Chondrocyte (in vitro differentiated cells): ENCODE data around the gene FBXL7. TPM values are rescaled to one million over a fixed set of nuclear protein-coding genes. Genes with fewer than 3 reads are reported as not detected.

Source experiments
- DNase-seq: peaks from one replicate; pipeline ENCODE4 v3.0.0; 2021; ENCODE audit warnings: mixed read lengths, low spot score
- H3K27ac Mint-ChIP-seq: one replicate; pipeline ENCODE4 v1.8.0; 2021; ENCODE audit warnings: mild to moderate bottlenecking, moderate library complexity, mixed read lengths; ENCODE audit not compliant: unreplicated experiment
- H3K27me3 Mint-ChIP-seq: 2 replicates; pipeline ENCODE4 v1.8.0; 2021; ENCODE audit warnings: low read depth, mixed read lengths
- H3K36me3 Mint-ChIP-seq: 2 replicates; pipeline ENCODE4 v1.8.0; 2021; ENCODE audit warnings: low read depth, mixed read lengths
- H3K4me1 Mint-ChIP-seq: 2 replicates; pipeline ENCODE4 v1.8.0; 2021; ENCODE audit warnings: low read depth, mild to moderate bottlenecking, mixed read lengths
- H3K4me3 Mint-ChIP-seq: one replicate; pipeline ENCODE4 v1.8.0; 2021; ENCODE audit warnings: mild to moderate bottlenecking, moderate library complexity, mixed read lengths; ENCODE audit not compliant: unreplicated experiment
- H3K9me3 Mint-ChIP-seq: 2 replicates; pipeline ENCODE4 v1.8.0; 2021; ENCODE audit warnings: low read depth, mixed read lengths
- CTCF ChIP-seq: fragments of 200-600 bp; sonication (generic); IDR thresholded peaks from 2 replicates; pipeline ENCODE4 v1.5.0; 2021; ENCODE audit warnings: antibody characterized with exemption, mild to moderate bottlenecking, moderate library complexity
- total RNA-seq: library from RNA; stranded (reverse); gene quantifications from 3 replicates; pipeline ENCODE4 v1.2.1, GENCODE V29; 2021

The FBXL7 gene
- total RNA-seq, 1 donor from 2014 or later = 32.6 TPM

DNA sequence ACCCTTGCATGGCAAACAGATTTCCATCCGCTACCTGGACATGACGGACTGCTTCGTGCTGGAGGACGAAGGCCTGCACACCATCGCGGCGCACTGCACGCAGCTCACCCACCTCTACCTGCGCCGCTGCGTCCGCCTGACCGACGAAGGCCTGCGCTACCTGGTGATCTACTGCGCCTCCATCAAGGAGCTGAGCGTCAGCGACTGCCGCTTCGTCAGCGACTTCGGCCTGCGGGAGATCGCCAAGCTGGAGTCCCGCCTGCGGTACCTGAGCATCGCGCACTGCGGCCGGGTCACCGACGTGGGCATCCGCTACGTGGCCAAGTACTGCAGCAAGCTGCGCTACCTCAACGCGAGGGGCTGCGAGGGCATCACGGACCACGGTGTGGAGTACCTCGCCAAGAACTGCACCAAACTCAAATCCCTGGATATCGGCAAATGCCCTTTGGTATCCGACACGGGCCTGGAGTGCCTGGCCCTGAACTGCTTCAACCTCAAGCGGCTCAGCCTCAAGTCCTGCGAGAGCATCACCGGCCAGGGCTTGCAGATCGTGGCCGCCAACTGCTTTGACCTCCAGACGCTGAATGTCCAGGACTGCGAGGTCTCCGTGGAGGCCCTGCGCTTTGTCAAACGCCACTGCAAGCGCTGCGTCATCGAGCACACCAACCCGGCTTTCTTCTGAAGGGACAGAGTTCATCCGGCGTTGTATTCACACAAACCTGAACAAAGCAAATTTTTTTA is 436.7 kb downstream of the FBXL7 start:
- peaks cover 44% of the 10 kb centered on the region for H3K36me3 Mint-ChIP-seq
- H3K4me3 Mint-ChIP-seq = no peak overlapping the region
- H3K9me3 Mint-ChIP-seq = no peaks in the 10 kb centered on the region
- no peaks in the 10 kb centered on the region for H3K27me3 Mint-ChIP-seq
- DNase-seq = peak; percentile 92
- no peak for TF ChIP-seq CTCF
- H3K27ac Mint-ChIP-seq = no peak overlapping the region
- H3K4me1 Mint-ChIP-seq = peaks cover 11% of the 10 kb centered on the region

- no peaks in the 10 kb centered on the region for H3K9me3 Mint-ChIP-seq
These were observed 437.7 kb downstream of the FBXL7 start for GRCh38 chr5:15937708-15938107.

GRCh38 chr5:15938186-15938585 is 438.2 kb downstream of the FBXL7 start:
- peaks cover 46% of the 10 kb centered on the region for H3K36me3 Mint-ChIP-seq
- H3K4me1 Mint-ChIP-seq = peaks cover 11% of the 10 kb centered on the region
- TF ChIP-seq CTCF = no peak
- no peak overlapping the region for H3K4me3 Mint-ChIP-seq
- no peak for DNase-seq
- H3K27me3 Mint-ChIP-seq = no peaks in the 10 kb centered on the region
- no peak overlapping the region for H3K27ac Mint-ChIP-seq
- H3K9me3 Mint-ChIP-seq = no peaks in the 10 kb centered on the region

More at GRCh38 chr5:15937708-15938107, 437.7 kb downstream of the FBXL7 start:
- H3K27ac Mint-ChIP-seq = no peak overlapping the region
- H3K27me3 Mint-ChIP-seq = no peaks in the 10 kb centered on the region
- H3K36me3 Mint-ChIP-seq = peaks cover 44% of the 10 kb centered on the region
- no peak for TF ChIP-seq CTCF
- DNase-seq = no peak
- H3K4me3 Mint-ChIP-seq = no peak overlapping the region
- peaks cover 11% of the 10 kb centered on the region for H3K4me1 Mint-ChIP-seq

GRCh38 chr5:15938961-15939360 is 439.0 kb downstream of the FBXL7 start:
- H3K4me3 Mint-ChIP-seq = no peak overlapping the region
- H3K9me3 Mint-ChIP-seq = no peaks in the 10 kb centered on the region
- H3K27me3 Mint-ChIP-seq = no peaks in the 10 kb centered on the region
- no peak for TF ChIP-seq CTCF
- DNase-seq = no peak
- H3K27ac Mint-ChIP-seq = no peak overlapping the region
- peaks cover 46% of the 10 kb centered on the region for H3K36me3 Mint-ChIP-seq
- peaks cover 11% of the 10 kb centered on the region for H3K4me1 Mint-ChIP-seq

DNA sequence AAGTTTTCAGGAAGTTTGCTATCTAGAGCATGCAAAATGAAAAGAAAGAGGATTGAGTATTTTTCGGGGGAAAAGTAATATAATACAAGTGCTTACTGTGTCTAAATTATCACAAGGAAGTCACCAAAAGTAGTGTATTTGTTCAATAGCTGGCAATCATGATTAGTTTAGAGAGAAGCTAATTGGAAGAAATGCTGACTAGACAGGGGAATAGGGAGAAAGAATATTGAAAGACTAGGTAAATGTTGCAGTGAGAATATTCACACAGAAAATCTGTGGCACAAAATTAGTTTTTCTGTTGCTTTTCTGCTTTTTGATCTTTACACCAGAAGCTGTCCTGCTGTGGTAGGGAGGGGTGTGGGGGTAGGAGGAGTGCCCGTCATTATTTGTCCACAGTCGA is 440.9 kb downstream of the FBXL7 start:
- DNase-seq = no peak
- peaks cover 38% of the 10 kb centered on the region for H3K36me3 Mint-ChIP-seq
- H3K4me3 Mint-ChIP-seq = no peak overlapping the region
- no peak for TF ChIP-seq CTCF
- H3K27me3 Mint-ChIP-seq = no peaks in the 10 kb centered on the region
- no peaks in the 10 kb centered on the region for H3K9me3 Mint-ChIP-seq
- no peak overlapping the region for H3K27ac Mint-ChIP-seq
- peaks cover 14% of the 10 kb centered on the region for H3K4me1 Mint-ChIP-seq
